Measurements from ENCODE around the gene FOSL1.
A peak's percentile ranks its signal among the peaks of the same experiment; 100 is the strongest.

The FOSL1 gene

DNA sequence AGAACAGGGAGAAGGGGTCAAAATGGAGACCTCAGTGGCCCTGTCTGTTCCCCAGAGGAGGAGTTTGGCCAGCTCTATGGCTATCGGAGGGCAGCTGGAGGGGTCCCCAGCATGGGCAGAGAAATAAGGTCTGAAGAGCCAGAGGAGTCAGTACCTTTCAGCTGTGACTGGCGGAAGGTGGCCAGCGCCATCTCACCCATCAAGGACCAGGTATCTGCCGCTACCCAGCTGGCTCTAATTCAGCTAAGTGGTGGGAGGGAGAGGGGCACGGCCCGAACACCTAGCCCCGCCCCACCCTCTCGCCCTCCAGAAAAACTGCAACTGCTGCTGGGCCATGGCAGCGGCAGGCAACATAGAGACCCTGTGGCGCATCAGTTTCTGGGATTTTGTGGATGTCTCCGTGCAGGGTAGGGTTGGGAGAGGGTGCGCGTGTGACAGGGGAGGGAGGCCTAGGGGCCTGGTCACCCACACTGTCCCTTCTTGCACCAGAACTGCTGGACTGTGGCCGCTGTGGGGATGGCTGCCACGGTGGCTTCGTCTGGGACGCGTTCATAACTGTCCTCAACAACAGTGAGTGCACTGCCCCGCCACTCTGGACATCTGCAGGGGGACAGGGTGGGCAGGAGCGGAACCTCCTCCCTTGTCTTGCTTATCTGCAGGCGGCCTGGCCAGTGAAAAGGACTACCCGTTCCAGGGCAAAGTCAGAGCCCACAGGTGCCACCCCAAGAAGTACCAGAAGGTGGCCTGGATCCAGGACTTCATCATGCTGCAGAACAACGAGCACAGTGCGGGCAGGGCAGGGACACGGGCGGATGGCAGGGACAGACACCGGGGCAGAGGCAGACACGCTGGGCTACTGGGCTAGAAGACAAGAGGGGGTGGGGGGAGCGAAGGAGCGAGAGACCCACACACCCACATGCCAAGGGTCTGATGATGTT, 17.8 kb downstream of the FOSL1 start:
- DNase-seq = no peak

DNA sequence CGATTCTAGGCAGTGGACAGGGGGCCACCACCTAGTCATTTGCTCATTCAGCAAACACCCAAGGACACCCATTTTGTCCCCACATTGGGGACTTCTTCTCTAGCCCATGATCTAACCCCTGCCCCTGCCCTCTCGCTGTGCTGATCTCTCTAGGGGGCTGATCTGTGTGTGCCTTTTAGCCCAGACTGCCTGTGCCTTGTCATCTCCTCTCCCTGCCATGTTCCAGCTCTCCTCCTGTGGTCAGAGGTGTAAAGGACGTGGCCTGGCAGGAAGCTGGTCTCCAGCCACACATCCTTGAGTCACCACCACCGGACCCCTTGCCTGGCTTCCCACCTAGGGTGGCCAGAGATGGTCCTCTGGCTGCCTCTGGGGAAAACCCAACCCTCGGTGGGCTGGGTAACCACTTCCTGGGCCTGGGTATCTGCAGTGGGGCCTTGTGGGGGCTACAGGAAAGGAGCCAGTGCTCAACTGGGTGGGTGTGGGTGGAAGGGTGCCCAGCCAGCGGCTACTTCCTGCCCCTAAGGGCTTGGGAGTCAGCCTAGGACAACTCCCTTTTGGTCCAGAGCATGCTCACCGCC, 19.3 kb downstream of the FOSL1 start:
- no peak for DNase-seq

DNA sequence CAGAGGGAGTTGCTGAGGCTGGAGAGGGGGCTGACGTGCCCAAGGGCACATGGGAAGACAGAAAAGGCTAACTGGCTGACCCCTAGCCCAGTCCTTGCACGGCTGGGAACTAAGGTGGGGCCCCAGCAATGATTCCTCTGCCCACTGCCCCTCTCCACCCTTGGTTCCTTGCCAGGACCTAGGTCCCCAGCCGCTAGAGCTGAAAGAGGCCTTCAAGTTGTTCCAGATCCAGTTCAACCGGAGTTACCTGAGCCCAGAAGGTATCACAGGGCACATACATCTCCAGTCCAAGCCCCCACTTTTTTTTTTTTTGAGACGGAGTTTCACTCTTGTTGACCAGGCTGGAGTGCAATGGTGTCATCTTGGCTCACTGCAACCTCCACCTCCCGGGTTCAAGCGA, 20.2 kb downstream of the FOSL1 start:
- no peak for DNase-seq

DNA sequence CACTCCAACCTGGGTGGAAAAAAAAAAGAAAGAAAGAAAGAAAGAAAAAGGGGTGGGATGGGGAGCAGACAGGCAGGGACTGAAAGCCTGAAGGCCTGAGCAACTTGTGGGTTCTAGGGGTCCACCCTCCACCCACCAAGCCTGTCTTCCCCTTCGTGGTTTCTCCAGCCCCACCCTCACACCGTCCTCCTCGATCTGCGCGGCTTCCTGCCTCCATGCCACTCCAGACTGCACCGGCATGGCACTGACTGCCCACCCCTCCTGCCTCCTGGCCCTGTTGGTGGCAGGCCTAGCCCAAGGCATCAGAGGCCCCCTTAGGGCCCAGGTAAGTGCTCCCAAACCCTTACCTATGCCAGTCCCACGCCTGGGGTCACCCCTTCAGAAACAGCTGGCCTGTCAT, 20.6 kb downstream of the FOSL1 start, which contains the start of gene CTSW:
Gene CTSW, plus strand, starts transcription at position 221 of the 400 bp plus-strand sequence. Its CDS starts 18 bp downstream, at position 239.
- DNase-seq = no peak

DNA sequence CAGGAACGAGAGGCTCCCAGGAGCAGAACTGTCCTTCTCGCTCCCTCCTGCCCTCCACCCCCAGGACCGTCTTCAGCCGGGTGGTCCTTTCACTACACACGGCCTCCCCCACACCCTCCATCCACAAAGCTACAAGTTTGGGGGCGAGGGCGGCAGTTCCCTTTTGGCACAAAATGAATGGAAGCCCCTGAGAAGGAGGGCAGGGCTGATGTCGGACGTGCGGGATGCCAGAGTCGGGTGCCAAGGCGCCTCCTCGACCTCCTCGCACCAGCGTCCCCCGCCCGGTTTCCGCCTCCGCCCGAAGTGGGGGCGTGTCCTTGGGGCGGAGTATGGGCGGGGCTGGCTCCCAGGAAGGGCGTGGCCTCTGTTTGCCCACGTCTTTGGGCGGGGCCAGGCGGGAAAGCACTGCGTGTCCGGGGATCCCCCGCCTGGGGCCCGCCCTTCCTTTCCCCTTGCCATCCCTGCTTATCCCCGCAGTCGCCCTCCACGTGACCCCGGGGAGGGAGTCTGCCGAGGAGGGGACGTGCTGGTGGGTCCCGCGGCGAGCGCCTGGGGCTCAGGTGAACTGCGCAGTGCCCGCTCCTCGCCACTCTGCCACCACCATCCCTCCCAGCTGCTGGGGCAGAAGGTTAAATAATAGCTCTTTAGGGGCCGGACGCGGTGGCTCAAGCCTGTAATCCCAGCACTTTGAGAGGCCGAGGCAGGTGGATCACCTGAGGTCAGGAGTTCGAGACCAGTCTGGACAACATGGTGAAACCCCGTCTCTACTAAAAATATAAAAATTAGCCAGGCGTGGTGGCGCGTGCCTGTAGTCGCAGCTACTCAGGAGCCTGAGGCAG, 26.7 kb downstream of the FOSL1 start:
- peak; percentile 92 for DNase-seq

DNA sequence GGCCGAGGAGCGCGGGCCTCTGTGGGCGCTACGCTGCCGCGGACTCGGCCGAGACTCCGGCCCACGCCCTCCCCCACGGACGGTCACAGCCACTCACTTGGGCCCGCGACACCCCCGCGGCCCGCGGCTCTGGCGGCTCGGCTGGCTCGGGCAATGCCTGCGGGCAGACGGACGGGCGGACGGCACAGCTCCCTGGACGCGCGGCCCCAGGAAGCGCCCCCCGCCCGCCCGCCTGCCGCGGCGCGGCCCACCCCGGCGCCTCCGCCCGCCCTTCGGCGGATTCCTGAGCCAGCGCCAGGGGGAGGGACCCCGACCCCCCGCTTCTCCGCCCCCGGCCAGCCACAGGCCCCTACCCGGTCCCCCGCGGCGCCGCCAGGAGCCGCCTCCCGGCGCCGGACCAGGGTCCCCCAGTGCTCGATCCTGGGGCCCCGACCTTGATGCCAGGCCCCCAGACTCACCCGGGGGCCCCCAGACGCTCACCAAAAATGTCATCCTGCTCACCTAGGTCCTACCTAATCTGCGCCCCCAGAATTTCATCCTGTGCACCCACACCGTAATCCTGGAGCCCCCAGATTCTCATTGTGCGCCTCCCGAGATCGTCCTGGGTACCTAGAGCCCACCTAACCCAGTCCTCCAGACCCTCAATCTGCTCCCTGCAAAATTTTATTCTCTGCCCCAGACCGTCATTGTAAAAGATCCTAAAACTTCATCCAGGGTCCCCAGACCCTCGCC, 27.4 kb downstream of the FOSL1 start, which contains the start of gene EFEMP2:
Gene EFEMP2, minus strand, starts transcription at position 215 of the 732 bp plus-strand sequence. CDS start 446 bp downstream, outside the sequence.
- DNase-seq = peak; percentile 76

DNA sequence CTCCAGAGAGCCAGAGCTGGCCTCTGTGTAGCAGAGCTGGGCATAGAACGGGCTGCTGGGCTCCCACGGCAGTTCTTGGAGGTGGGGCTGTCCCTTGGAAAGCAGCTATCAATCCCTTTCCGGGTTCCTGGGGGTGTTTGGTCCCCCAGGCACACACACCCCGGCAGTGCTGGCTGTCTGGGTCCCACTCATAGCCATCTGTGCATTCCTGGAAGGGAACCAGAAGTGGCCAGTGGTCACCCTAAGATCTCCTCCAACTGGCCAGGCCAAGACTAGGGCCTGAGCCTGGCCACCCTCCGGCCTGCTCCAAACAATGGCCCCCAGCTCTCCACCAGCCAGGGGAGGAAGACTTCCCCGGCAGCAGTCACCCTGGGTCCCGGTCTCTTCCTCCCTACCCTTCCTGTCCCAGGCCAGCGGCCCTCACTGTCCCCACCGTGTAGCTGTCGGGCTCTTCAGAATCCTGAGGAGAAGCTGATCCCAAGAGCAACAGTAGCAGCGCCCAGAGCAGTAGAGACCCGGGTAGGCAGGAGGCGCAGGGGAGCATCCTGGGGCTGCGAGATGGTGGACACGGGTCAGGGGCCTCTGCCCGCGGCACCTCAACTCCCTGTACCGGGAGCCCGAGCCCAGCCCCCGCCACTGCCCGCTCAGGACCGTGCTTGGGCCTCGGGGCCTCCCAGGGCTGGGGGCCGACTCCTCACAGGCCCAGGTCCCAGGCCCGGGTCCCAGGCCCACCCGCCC, 28.2 kb downstream of the FOSL1 start:
- peak; percentile 52 for DNase-seq

DNA sequence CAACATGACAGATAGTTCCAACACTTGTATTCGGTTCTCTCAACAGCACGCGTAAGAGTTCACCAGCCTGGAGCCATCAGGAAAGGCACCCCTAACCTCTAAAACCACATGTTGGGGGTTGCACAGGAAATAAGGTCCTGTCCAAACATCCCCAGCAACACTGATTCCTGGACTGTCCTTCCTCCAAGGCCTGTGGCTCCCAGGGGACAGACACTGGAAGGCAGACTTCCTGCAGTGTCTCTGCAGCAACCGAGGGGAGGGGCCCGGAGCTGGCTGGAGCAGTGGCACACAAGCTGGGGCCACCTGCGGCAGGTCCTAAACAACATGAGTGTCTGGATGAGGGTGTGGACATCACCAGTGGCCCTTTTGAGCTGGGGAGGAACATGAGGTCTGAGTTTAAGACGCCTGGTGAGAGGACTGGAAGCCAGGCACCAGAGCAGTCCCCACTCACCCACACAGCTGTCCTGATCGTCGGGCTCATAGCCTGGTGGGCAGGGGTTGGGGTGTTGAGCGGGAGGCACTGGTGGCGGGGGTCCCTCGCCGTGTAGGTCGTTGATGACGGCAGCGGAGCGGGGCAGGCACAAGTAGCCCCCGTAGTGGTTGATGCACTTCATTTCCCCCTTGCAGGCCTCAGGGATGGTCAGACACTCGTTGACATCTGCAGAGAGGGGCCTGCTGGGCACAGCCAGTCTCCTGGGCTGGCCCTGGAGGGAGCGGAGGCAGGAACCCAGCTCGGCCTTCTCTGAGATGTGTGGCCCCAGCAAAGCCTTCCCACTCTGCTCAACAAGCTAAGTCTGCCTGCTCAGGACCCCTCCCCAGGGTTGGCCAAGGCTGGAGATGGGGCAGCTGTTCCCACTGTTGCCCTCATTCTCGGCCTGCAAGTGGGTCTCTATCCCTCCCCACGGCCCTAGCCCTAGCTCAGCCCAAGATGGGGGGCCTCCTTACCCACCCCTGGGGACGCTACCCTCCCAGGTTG, 29.2 kb downstream of the FOSL1 start:
- peak; percentile 73 for DNase-seq

DNA sequence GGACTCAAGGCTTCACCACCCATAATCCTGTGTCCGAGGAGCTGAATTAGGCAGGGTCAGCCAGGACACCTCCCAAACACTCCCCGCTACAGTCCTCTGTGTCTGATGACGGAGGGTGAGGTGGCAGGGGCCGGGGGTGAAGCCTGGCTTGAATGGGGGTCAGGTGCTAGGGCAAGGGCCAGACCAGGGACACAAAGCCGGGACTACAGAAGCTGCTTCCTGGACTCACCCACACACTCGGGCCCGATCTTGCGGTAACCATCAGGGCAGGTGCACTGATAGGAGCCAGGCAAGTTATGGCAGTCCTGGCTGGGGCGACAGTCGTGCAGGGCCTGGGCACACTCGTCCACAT, 29.9 kb downstream of the FOSL1 start:
- DNase-seq = no peak

DNA sequence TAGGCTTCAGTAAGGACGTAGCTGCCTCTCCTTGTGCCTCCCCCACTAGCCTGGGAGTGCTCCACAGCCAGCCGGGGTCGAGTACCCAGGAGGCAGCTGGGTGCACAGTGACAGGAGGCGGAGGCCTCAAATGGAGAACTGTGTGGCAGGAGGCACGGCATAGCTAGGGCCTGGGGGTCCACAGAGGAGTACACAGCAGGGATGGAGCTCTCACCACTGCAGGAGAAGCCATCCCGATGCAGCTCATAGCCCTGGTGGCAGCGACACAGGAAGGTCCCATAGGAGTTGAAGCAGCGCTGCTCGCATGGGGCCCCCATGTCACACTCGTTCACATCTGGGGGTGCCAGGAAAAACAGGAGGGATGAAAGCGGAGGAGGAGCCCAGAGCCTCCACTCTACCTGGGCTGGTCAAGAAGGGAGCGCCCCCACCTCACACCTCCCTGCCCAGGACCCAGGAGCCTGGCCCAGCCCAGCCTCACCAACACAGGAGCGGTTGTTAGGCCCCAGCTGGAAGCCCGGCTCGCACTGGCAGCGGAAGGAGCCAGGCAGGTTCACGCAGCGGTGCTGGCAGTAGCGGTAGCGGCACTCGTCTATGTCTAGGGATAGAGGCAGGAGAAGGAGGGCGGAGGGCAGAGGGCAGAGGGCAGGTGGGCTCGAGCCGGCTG, 30.4 kb downstream of the FOSL1 start:
- DNase-seq = no peak

DNA sequence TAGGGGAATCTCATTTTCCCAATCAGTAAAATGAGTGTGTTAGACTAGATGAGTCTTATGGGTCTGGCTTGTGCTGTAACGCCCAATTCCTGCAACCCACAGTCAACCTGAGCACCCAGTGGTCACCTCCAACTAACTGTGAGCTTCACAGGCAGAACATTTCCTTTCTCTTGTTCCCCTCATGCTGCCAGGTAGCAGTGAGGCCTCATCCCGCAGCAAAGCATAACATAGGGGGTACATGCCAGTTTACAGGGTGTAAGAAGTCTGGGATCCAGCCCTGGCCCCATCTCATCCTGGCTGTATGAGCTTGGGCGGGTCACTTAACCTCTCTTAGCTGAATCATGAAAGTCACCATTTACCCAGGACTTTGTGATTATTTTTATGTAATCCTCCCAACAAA, 31.3 kb downstream of the FOSL1 start:
- DNase-seq = no peak

DNA sequence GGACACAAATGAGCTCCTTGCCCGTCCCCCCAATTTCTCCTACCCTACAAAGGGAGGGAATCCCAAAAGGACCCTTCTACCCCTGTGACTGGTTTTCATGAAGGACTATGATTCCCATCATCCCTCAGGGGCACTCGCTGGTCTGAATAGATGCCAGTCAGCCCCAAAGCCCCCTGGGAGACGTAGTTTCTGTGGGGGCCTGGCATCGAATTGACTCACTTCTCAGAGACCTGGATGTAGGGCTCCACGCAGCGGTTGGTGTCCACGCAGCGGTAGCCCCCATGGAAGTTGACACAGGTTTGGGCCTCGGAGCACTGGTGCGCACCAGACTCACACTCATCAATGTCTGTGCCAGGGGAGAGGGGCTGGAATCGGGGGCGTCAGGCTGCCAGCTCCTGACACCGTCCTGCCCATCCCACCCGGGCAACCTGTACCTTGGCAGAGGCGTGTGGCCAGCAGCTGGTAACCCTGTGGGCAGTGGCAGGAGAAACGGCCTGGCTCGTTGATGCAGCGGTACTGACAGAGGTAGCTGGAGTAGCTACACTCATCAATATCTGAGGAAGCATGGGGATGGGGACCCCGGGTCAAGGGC, 32.0 kb downstream of the FOSL1 start:
- peak; percentile 37 for DNase-seq

DNA sequence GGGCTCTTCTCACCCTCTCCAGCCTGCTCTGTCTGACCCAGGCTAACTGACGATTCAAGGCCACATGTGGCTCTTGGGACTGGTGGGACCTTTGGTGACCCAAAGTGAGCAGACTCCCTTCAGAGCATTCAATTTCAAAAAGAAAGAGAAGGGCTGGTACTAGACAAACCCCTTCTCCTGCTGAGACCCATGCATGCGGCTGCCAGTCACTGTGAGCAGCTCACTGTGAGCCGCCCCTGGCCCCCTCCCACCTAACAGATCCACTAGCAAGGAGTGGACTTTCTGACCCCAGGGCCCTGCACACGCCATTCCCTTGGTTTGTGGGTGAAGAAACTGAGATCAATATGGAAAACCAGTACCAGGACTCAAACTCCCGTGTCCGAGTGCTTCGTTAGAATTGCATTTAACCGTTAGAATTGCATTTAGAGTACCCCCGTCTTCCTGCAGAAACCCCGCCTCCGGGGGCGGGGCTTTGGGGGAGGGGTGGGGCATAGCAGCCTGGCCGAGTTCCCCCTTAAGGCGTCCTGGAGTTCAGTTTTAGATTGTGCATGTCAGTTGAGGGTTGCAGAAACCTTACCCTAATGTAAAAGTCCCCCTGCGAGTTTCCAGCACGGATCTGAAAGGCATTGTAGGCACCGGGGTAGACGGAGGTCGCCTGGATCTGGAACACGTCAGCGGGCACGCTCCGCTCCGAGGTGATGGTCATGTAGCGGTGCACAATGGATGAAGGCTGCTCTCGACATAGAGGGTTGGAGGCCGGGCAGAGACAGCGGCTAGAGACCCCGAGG, 32.7 kb downstream of the FOSL1 start:
- no peak for DNase-seq

DNA sequence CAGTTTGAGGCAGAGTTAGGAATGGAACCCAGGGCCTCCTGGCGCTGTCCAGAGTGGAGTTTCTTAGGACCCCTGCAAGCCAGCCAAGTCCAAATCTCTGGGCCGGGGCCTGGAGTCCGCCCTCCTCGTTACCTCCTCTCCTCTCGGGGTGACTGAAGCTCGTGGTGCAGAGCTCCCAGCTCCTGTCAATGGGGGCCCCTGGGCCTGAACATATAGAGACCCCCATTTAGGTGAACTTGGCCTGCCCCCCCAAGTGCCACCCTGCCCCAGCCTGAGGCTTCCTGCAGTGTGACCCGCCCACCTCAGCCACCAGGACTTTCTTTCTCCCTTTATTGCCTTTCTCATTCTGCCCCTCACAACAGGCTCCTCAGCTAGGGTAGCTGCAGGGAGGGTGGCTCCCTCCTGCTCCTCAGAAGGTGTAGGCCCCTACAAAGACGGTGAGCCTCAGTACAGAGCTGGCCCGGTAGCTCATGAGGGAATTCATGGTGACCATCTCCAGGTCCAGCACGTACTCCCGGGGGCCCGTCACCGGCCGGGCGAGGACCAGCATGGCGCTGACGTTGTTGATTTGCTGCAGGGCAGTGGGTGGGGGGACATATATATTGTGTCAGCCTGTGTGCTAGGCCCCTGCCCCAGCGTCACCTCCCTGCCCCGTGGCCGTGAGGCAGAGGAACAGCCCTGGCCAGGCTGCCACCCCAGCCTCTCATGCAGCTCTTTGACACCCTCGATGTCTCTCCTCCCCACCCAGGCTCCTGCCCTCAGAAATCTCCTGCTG, 33.5 kb downstream of the FOSL1 start:
- DNase-seq = no peak

DNA sequence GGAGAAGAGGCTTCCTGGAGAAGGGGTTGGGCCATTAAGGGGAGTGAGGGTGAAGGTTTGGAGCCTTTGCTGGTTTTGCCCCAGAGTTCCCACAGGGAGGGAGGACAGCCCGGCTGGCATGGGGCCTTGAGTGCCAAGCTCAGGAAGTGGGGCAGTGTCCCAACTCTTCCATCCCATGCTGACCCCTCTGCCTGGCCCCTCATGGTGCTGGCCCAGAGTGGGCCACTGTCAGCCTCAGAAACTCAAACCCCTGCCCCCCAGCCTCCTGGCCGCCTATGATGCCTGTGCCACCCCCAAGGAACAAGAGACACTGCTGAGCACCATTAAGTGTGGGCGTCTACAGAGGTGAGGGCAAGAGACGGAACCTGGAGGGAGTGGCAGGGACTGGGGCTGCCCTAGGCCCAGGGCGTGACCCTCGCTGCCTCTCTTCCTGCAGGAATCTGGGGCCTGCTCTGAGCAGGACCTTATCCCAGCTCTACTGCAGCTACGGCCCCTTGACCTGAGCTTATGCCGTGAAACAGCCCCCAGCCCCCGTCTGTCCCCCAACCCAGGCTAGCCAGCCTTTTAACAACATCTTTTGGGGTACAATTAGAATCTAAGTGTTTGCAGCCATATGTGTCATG, 34.5 kb downstream of the FOSL1 start:
- no peak for DNase-seq

DNA sequence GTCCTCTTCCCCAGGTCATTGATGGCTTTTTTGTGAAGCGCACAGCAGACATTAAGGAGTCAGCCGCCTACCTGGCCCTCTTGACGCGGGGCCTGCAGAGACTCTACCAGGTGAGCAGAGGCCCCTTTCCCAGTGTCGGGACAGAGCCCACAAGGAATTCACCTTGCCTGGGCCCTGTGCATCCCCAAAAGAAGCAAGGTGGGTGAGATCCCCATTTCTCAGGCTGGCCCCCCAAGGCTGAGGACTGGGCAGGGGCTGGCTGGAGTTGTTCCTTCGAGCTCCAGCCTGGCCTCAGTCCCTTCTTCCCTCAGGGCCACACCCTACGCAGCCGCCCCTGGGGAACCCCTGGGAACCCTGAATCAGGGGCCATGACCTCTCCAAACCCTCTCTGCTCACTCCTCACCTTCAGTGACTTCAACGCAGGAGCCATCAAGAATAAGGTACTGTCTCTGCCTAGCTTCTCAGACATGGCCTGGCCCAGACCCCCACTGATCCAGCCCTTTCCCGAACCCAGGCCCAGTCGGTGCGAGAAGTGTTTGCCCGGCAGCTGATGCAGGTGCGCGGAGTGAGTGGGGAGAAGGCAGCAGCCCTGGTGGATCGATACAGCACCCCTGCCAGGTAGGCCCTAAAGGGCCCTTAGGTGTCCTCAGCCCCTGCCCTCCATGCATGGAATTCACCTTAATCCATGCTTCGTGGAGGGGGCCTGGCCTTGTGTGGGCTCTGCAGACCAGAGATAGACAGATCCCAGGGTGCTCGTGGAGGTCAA, 35.3 kb downstream of the FOSL1 start:
- no peak for DNase-seq
